Measurements from ENCODE around the gene AGO3. TPM values are rescaled to one million over a fixed set of nuclear protein-coding genes. Genes with fewer than 3 reads are reported as not detected.
A peak's percentile ranks its signal among the peaks of the same experiment; 100 is the strongest.

The AGO3 gene
- total and polyA plus RNA-seq, 2 of the 13 experiments (the other 11 are each of a cell fraction or from before 2014, with no cell fraction given), result 21.2 to 27.1 TPM

- TF ChIP-seq NFIC (IDR thresholded peaks at IDR 0.05; ENCODE audit: low read length), result no peak
- TF ChIP-seq, protein P1, sequence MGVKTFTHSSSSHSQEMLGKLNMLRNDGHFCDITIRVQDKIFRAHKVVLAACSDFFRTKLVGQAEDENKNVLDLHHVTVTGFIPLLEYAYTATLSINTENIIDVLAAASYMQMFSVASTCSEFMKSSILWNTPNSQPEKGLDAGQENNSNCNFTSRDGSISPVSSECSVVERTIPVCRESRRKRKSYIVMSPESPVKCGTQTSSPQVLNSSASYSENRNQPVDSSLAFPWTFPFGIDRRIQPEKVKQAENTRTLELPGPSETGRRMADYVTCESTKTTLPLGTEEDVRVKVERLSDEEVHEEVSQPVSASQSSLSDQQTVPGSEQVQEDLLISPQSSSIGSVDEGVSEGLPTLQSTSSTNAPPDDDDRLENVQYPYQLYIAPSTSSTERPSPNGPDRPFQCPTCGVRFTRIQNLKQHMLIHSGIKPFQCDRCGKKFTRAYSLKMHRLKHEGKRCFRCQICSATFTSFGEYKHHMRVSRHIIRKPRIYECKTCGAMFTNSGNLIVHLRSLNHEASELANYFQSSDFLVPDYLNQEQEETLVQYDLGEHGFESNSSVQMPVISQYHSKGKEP (CRISPR knock-in tag; IDR thresholded peaks at IDR 0.05), result no peak
- peak; percentile 49 for TF ChIP-seq NFYC (CRISPR knock-in tag; IDR thresholded peaks at IDR 0.05)
- peak; percentile 26; the same call in 1 of the 2 replicates for TF ChIP-seq PHF21A (CRISPR knock-in tag; IDR thresholded peaks at IDR 0.05)
- TF ChIP-seq, protein P2, sequence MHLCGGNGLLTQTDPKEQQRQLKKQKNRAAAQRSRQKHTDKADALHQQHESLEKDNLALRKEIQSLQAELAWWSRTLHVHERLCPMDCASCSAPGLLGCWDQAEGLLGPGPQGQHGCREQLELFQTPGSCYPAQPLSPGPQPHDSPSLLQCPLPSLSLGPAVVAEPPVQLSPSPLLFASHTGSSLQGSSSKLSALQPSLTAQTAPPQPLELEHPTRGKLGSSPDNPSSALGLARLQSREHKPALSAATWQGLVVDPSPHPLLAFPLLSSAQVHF (CRISPR knock-in tag; IDR thresholded peaks at IDR 0.05), result no peak
- no peak for TF ChIP-seq HIVEP1 (CRISPR knock-in tag; IDR thresholded peaks at IDR 0.05)
- no peak for TF ChIP-seq BRD4 (CRISPR knock-in tag; IDR thresholded peaks at IDR 0.05)
- TF ChIP-seq, protein P3, sequence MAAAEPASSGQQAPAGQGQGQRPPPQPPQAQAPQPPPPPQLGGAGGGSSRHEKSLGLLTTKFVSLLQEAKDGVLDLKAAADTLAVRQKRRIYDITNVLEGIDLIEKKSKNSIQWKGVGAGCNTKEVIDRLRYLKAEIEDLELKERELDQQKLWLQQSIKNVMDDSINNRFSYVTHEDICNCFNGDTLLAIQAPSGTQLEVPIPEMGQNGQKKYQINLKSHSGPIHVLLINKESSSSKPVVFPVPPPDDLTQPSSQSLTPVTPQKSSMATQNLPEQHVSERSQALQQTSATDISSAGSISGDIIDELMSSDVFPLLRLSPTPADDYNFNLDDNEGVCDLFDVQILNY (CRISPR knock-in tag; conservative IDR thresholded peaks at IDR 0.05), result no peak
- TF ChIP-seq NR1H2 (CRISPR knock-in tag; IDR thresholded peaks at IDR 0.05; ENCODE audit: borderline replicate concordance, low read depth), result no peak
- TF ChIP-seq ZNF138 (CRISPR knock-in tag; IDR thresholded peaks at IDR 0.05; ENCODE audit: low read depth), result no peak
- TF ChIP-seq KDM4B (CRISPR knock-in tag; IDR thresholded peaks at IDR 0.05), result no peak
- peak; percentile 88 for TF ChIP-seq GABPB1 (CRISPR knock-in tag; IDR thresholded peaks at IDR 0.05)
- TF ChIP-seq ZBTB38 (CRISPR knock-in tag; IDR thresholded peaks at IDR 0.05), result no peak
- TF ChIP-seq ZNF260 (CRISPR knock-in tag; IDR thresholded peaks at IDR 0.05; ENCODE audit: borderline replicate concordance, low read depth), result no peak
- TF ChIP-seq RFX1 (IDR thresholded peaks at IDR 0.05), result no peak
- TF ChIP-seq, protein P4, sequence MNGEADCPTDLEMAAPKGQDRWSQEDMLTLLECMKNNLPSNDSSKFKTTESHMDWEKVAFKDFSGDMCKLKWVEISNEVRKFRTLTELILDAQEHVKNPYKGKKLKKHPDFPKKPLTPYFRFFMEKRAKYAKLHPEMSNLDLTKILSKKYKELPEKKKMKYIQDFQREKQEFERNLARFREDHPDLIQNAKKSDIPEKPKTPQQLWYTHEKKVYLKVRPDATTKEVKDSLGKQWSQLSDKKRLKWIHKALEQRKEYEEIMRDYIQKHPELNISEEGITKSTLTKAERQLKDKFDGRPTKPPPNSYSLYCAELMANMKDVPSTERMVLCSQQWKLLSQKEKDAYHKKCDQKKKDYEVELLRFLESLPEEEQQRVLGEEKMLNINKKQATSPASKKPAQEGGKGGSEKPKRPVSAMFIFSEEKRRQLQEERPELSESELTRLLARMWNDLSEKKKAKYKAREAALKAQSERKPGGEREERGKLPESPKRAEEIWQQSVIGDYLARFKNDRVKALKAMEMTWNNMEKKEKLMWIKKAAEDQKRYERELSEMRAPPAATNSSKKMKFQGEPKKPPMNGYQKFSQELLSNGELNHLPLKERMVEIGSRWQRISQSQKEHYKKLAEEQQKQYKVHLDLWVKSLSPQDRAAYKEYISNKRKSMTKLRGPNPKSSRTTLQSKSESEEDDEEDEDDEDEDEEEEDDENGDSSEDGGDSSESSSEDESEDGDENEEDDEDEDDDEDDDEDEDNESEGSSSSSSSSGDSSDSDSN (CRISPR knock-in tag; IDR thresholded peaks at IDR 0.05), result peak; percentile 69; the same call in 1 of the 2 replicates
- no peak for TF ChIP-seq ZNF264 (CRISPR knock-in tag; IDR thresholded peaks at IDR 0.05)
- TF ChIP-seq JARID2 (CRISPR knock-in tag; IDR thresholded peaks at IDR 0.05; ENCODE audit: insufficient replicate concordance), result no peak
- no peak for TF ChIP-seq ZNF142 (CRISPR knock-in tag; IDR thresholded peaks at IDR 0.05)
Measured at GRCh38 chr1:35882945-35883634, 47.8 kb upstream of the AGO3 start, which contains the start of gene AGO1 (continued).
